HCT116 (cell line): ENCODE measurements around the gene DNASE1L3. TPM values are rescaled to one million over a fixed set of nuclear protein-coding genes. Genes with fewer than 3 reads are reported as not detected.
A peak's percentile ranks its signal among the peaks of the same experiment; 100 is the strongest.

Source experiments
- ATAC-seq: fragments of 200-7000 bp; cut with Tn5 transposase; 2 replicates; pipeline ENCODE4 v1.9.1; 2020; ENCODE audit warnings: mild to moderate bottlenecking, moderate library complexity
- BruUV-seq: library from RNA; stranded (reverse); fragments of 400-500 nt; replicated peaks from 2 replicates; lab custom pipeline; 2021; lab: Mats Ljungman, UMichigan
- CTCF ChIA-PET: fragments of 300-600 bp; sonication (Branson Sonifier 250); formaldehyde crosslinking; loops from one replicate; lab custom pipeline; 2021; ENCODE audit warnings: antibody characterized with exemption; lab: Charles Lee
- POLR2A ChIA-PET: fragments of 300-600, 350-600 bp; sonication (Branson Sonifier 250); formaldehyde crosslinking; loops from one replicate; lab custom pipeline; 2021; ENCODE audit warnings: antibody characterized with exemption; lab: Charles Lee
- RAD21 ChIA-PET, 2 experiments: fragments of 300-600 bp; sonication (Branson Sonifier 250); formaldehyde crosslinking; loops; one replicate each; lab custom pipeline; 2023; ENCODE audit warnings: low total read pairs in 2 of 2; ENCODE audit not compliant: uncharacterized antibody in 2 of 2, unreplicated experiment in 2 of 2, low non-redundant PET in 1 of 2; lab: Charles Lee
- DNase-seq: peaks from one replicate; pipeline ENCODE4 v3.0.0-alpha.2; 2010; ENCODE audit warnings: low read depth, low spot score
- H2AFZ ChIP-seq: fragments of 200-600 bp; shearing (Covaris generic), sonication (generic); 2 replicates; pipeline ENCODE4 v1.6.1; 2017; ENCODE audit warnings: low read depth, mixed run types, mixed read lengths, antibody characterized with exemption, low read length; ENCODE audit not compliant: poor library complexity, severe bottlenecking
- H3K27ac ChIP-seq: 2 replicates; pipeline ENCODE4 v1.5.1; 2012; ENCODE audit warnings: low read depth, low read length
- H3K27me3 ChIP-seq: fragments of 200-600 bp; sonication (generic); 2 replicates; pipeline ENCODE4 v1.6.1; 2016; ENCODE audit warnings: mixed run types, low read length, mixed read lengths; ENCODE audit not compliant: insufficient read depth
- H3K36me3 ChIP-seq, 2 experiments: fragments of 200-500 bp in 1 of 2; fragments of 200-600 bp in 1 of 2; sonication (Bioruptor generic) in 1 of 2; sonication (generic) in 1 of 2; 2 replicates each; pipeline versions ENCODE4 v1.5.1 to v1.6.1; 2014 to 2016; ENCODE audit warnings: low read length in 2 of 2, inconsistent platforms in 1 of 2, mixed read lengths in 1 of 2, mixed run types in 1 of 2; ENCODE audit not compliant: insufficient read depth in 2 of 2, control insufficient read depth in 1 of 2
- H3K4me1 ChIP-seq, 2 experiments: fragments of 200-600 bp in 1 of 2; sonication (generic) in 1 of 2; 2 replicates each; pipeline versions ENCODE4 v1.5.1 to v1.6.1; 2012 to 2017; ENCODE audit warnings: low read length in 2 of 2, inconsistent platforms in 1 of 2, mild to moderate bottlenecking in 1 of 2, mixed read lengths in 1 of 2, mixed run types in 1 of 2, moderate library complexity in 1 of 2; ENCODE audit not compliant: insufficient read depth in 2 of 2, control insufficient read depth in 1 of 2
- H3K4me2 ChIP-seq: fragments of 200-600 bp; sonication (generic); 2 replicates; pipeline ENCODE4 v1.6.1; 2017; ENCODE audit warnings: mixed run types, low read length, mixed read lengths
- H3K4me3 ChIP-seq, 2 experiments: fragments of 200-600 bp in 1 of 2; sonication (generic) in 1 of 2; replicated peaks in 1 of 2; 2 replicates each; pipeline ENCODE4 v1.5.1; 2011 to 2016; ENCODE audit warnings: low read length in 2 of 2, control low read depth in 1 of 2, low read depth in 1 of 2, mild to moderate bottlenecking in 1 of 2, mixed read lengths in 1 of 2, mixed run types in 1 of 2
- H3K79me2 ChIP-seq: fragments of 200-600 bp; sonication (generic); 2 replicates; pipeline ENCODE4 v1.6.1; 2017; ENCODE audit warnings: mild to moderate bottlenecking, mixed run types, low read length, moderate library complexity, mixed read lengths; ENCODE audit not compliant: insufficient read depth
- H3K9ac ChIP-seq: fragments of 200-600 bp; sonication (generic); 2 replicates; pipeline ENCODE4 v1.6.1; 2016; ENCODE audit warnings: low read length, mixed read lengths
- H3K9me2 ChIP-seq: fragments of 200-600 bp; sonication (generic), shearing (Covaris generic); 2 replicates; pipeline ENCODE4 v1.6.1; 2017; ENCODE audit warnings: mixed run types, mild to moderate bottlenecking, moderate library complexity; ENCODE audit not compliant: insufficient read depth
- H3K9me3 ChIP-seq, 2 experiments: fragments of 200-500 bp in 1 of 2; fragments of 200-600 bp in 1 of 2; sonication (Bioruptor generic) in 1 of 2; sonication (generic) in 1 of 2; 2 replicates each; pipeline ENCODE4 v1.6.1; 2014 to 2017; ENCODE audit warnings: low read length in 2 of 2, mixed read lengths in 2 of 2, inconsistent platforms in 1 of 2, low read depth in 1 of 2, mild to moderate bottlenecking in 1 of 2, mixed run types in 1 of 2, moderate library complexity in 1 of 2; ENCODE audit not compliant: control insufficient read depth in 1 of 2, insufficient read depth in 1 of 2
- H4K20me1 ChIP-seq: fragments of 200-600 bp; sonication (generic), shearing (Covaris generic); 2 replicates; pipeline ENCODE4 v1.6.1; 2017; ENCODE audit warnings: mixed run types, mild to moderate bottlenecking, moderate library complexity; ENCODE audit not compliant: insufficient read depth
- EZH2phosphoT487 ChIP-seq: fragments of 200-600 bp; IDR thresholded peaks from 2 replicates; pipeline ENCODE4 v1.6.1; 2018; ENCODE audit warnings: antibody characterized with exemption, borderline replicate concordance
- TCF7L2 ChIP-seq: IDR thresholded peaks from 2 replicates; pipeline ENCODE4 v1.7.0; 2011; ENCODE audit warnings: borderline replicate concordance, inconsistent platforms; ENCODE audit not compliant: insufficient read depth, insufficient read length; ENCODE audit errors: extremely low read depth
- intact Hi-C: fragments of 100-400 bp; cut with micrococcal nuclease; formaldehyde crosslinking; loops from 2 replicates; pipeline ENCODE4 v1.10.0; 2022
- total RNA-seq: library from RNA; stranded (reverse); gene quantifications from one replicate; pipeline ENCODE4 v1.2.1, GENCODE V29; 2021; ENCODE audit not compliant: unreplicated experiment
- TF ChIP-seq, protein P1 (sequence below): IDR thresholded peaks from 2 replicates; pipeline ENCODE4 v1.6.1; 2012

Gene DNASE1L3
- total RNA-seq, 1 experiment from 2014 or later: not detected

DNA sequence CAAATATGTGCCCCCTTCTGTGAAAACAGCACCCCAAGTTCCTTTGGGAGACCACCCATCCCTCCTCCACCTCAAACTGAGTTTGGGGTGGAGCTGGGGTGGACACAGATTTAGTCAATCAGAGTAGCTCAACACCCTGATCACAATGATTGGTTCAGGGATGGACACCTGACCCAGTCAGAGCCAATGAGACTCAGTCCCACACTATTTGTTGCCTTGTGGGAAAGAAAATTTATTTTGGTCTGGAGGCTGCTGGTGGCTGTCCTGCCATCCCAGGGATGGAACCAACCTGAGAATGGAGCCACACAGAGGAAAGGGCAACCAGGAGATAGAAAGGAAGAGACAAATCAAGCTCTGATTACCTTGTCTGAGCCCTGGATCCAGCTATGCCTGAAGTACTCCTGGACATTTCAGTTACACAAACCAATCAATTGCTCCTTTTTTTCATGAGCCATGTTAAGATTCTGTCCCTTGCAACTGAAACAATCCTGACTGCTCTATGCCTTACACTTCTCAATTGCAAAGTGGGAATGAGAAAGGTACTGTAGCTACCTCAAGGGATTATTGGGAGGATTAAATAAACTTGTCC, 10.6 kb downstream of the DNASE1L3 start:
- H3K9ac ChIP-seq: no peak overlapping the region
- no peaks in the 10 kb centered on the region for H3K27me3 ChIP-seq
- intact Hi-C loops: no loop called here
- ATAC-seq (0 out of 2 replicates have a peak, but pooled peaks have one; percentile 36), DNase-seq (no peak)
- H3K79me2 ChIP-seq: no peaks in the 10 kb centered on the region
- H2AFZ ChIP-seq: no peak overlapping the region
- H3K4me3 ChIP-seq: no peak overlapping the region
- TF ChIP-seq, protein P1, sequence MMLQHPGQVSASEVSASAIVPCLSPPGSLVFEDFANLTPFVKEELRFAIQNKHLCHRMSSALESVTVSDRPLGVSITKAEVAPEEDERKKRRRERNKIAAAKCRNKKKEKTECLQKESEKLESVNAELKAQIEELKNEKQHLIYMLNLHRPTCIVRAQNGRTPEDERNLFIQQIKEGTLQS: no peak
- no peak for TF ChIP-seq TCF7L2
- TF ChIP-seq EZH2phosphoT487: no peak
- H3K4me2 ChIP-seq: no peak overlapping the region
- no peaks in the 10 kb centered on the region for H3K4me1 ChIP-seq
- no TSS peak for BruUV-seq
- H3K36me3 ChIP-seq: no peaks in the 10 kb centered on the region
- H4K20me1 ChIP-seq: no peaks in the 10 kb centered on the region
- H3K27ac ChIP-seq: no peak overlapping the region
- RAD21 ChIA-PET: no interaction called here
- H3K9me3 ChIP-seq: no peaks in the 10 kb centered on the region
- CTCF ChIA-PET: no interaction called here
- POLR2A ChIA-PET: no interaction called here
- H3K9me2 ChIP-seq: no peaks in the 10 kb centered on the region

DNA sequence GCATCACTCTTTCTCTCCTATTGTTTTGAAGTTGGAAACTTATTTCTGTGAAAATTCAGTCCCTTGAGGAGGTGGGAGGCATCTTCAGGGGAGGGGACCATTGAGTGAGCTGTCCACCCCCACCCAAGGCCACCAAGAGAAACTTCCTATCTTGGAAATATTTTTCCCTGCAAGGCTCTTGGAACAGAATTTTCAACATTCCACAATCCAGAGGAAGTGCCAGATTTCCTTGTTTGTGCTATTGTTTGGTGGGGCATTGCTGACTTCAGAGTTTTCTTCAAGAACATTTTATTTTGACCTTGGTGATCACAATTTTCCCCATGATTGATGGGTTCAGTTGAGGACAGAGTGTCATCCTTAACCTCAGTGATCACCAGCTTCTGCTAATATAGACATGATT, 12.0 kb downstream of the DNASE1L3 start:
- Histone ChIP-seq H3K27ac (no peak overlapping the region), H3K36me3 (no peaks in the 10 kb centered on the region), H3K9me3 (no peaks in the 10 kb centered on the region), H4K20me1 (no peaks in the 10 kb centered on the region)
- BruUV-seq: no TSS peak
- POLR2A ChIA-PET: no interaction called here
- intact Hi-C loops: no loop called here
- no peak for TF ChIP-seq TCF7L2
- TF ChIP-seq, all 23 proteins: peak for 0
- Histone ChIP-seq H3K27me3 (no peaks in the 10 kb centered on the region), H3K9me2 (no peaks in the 10 kb centered on the region), H3K4me1 (no peaks in the 10 kb centered on the region), H3K9ac (no peak overlapping the region), H3K4me3 (no peak overlapping the region), H2AFZ (no peak overlapping the region), H3K4me2 (no peak overlapping the region), H3K79me2 (no peaks in the 10 kb centered on the region)
- ChIA-PET CTCF (no interaction called here), RAD21 (no interaction called here)
- DNase-seq: no peak
- no peak for ATAC-seq
